ENCODE data around the gene CEACAM4. TPM values are rescaled to one million over a fixed set of nuclear protein-coding genes. Genes with fewer than 3 reads are reported as not detected.

Gene CEACAM4
- total RNA-seq, 1 donor, result not detected

- no peak overlapping the region for H3K4me3 ChIP-seq (ENCODE audit: low read depth, low read length)
- no peak for DNase-seq (ENCODE audit: low read depth)
- no peak for TF ChIP-seq CTCF (IDR thresholded peaks at IDR 0.05; ENCODE audit: insufficient read depth, low read length)
Measured at GRCh38 chr19:41610789-41611188, 16.1 kb downstream of the CEACAM4 start.

GRCh38 chr19:41607668-41608067 is 19.2 kb downstream of the CEACAM4 start:
- TF ChIP-seq CTCF (IDR thresholded peaks at IDR 0.05; ENCODE audit: insufficient read depth, low read length), result no peak
- no peak for DNase-seq (ENCODE audit: low read depth)
- no peak overlapping the region for H3K4me3 ChIP-seq (ENCODE audit: low read depth, low read length)

DNA sequence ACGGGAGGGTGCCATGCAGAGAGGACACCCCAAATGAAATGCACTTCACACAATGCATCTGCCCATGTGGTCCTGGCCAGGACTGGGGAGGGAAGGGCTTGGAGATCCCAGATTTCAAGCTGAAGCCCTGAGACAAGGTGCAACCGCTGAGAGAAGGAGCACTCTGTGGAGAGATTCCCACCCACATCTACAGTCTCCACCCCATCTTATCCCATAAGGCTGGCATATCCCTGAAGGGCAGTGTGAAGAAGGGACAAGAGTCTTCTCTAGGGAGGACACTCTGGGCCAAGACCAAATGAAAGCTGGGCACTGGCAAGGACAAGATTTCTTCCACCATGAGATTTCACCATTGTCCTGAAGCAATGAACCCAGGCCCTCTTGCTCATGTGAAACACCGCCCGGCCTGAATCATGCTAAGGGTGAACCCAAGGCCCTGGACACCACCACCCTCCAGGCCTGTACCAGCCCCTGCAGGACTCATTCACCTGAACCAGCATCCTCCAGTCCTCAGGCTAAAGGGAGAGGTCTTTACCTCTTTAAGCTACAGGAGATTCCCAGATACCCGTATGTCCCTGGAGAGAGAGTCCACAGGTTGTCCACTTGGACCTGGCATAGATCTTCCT is 20.5 kb downstream of the CEACAM4 start:
- H3K4me3 ChIP-seq (ENCODE audit: low read depth, low read length), result no peak overlapping the region
- no peak for TF ChIP-seq CTCF (IDR thresholded peaks at IDR 0.05; ENCODE audit: insufficient read depth, low read length)

DNA sequence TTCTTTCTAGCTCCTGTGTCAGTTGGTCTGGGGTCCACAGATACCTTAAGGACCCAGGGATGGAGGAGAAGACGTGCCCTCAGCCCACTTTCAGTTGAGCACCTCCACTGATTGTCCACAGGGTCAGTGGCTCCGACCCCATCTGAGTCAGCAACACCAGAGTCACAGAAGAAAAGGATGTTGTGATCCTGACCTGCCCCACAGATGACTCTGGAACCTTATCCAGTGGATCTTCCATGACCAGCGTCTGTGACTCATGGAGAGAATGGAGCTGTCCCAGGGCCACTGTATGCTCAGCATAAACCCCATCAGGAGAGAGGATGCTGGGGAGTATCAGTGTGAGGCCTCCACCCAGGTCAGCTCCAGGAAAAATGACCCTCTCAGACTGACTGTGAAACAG is 22.0 kb downstream of the CEACAM4 start:
- no peak for DNase-seq (ENCODE audit: low read depth)
- TF ChIP-seq CTCF (IDR thresholded peaks at IDR 0.05; ENCODE audit: insufficient read depth, low read length), result no peak
- H3K4me3 ChIP-seq (ENCODE audit: low read depth, low read length), result no peak overlapping the region

More for the DNA sequence above, 20.5 kb downstream of the CEACAM4 start:
- DNase-seq (ENCODE audit: low read depth), result no peak

DNA sequence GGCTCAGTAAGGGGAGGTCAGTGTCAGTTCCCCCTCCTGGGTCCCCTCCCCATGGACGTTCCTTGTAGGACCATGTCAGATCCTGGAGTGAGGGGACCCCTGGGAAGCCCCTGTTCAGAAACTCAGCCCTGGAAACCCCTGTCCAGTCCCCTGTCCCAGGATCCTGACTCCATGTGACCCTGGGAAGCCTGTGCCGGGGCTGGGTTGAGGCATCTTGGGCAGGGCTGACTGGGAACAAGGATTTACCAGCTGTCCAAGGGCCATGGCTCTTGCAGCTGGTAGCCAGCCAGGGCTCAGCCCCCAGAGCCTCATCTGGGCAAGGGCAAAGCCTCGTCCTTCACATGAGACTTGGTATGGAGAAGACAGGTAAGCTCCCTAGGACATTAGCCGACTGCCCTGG is 25.1 kb downstream of the CEACAM4 start:
- no peak overlapping the region for H3K4me3 ChIP-seq (ENCODE audit: low read depth, low read length)
- no peak for DNase-seq (ENCODE audit: low read depth)
- TF ChIP-seq CTCF (IDR thresholded peaks at IDR 0.05; ENCODE audit: insufficient read depth, low read length), result no peak

- DNase-seq (ENCODE audit: low read depth), result no peak
- TF ChIP-seq CTCF (IDR thresholded peaks at IDR 0.05; ENCODE audit: insufficient read depth, low read length), result no peak
- H3K4me3 ChIP-seq (ENCODE audit: low read depth, low read length), result no peak overlapping the region
Measured at GRCh38 chr19:41599175-41599966, 27.5 kb downstream of the CEACAM4 start.

Measured in fibroblast of the aortic adventitia (primary cell).